Astrocyte of the cerebellum (primary cell): ENCODE measurements around the gene AP1S3.
A peak's percentile ranks its signal among the peaks of the same experiment; 100 is the strongest.

Source experiments
- DNase-seq: peaks from one replicate; pipeline ENCODE4 v3.0.0-alpha.2; 2011; ENCODE audit warnings: low read depth
- H3K4me3 ChIP-seq: 2 replicates; pipeline ENCODE4 v1.5.1; 2011; ENCODE audit warnings: mild to moderate bottlenecking, low read depth, low read length, moderate library complexity
- CTCF ChIP-seq: IDR thresholded peaks from 2 replicates; pipeline ENCODE4 v1.5.1; 2012; ENCODE audit warnings: low read length, low read depth, moderate library complexity, mild to moderate bottlenecking; ENCODE audit errors: missing control alignments
- in situ Hi-C: cut with HindIII; loops from 2 replicates; pipeline ENCODE4 v1.10.0; 2017; ENCODE audit warnings: low sequenced_read_pairs

AP1S3 gene

GRCh38 chr2:223760838-223761502 lies 76.4 kb downstream of the AP1S3 start:
- peak; percentile 47 for DNase-seq
- TF ChIP-seq CTCF = peak; percentile 34
- H3K4me3 ChIP-seq = no peak overlapping the region
- in situ Hi-C loops = loop anchor here (5.0 kb wide), 1 partner anchor 51 kb away; no protein-coding TSS in a partner anchor

- no peak for DNase-seq
- TF ChIP-seq CTCF = no peak
- in situ Hi-C loops = loop anchor here (5.0 kb wide), 1 partner anchor 53 kb away; no protein-coding TSS in a partner anchor
- H3K4me3 ChIP-seq = no peak overlapping the region
Measured at GRCh38 chr2:223759569-223760430, 77.6 kb downstream of the AP1S3 start.

GRCh38 chr2:223758131-223758840 lies 79.1 kb downstream of the AP1S3 start:
- no peak for DNase-seq
- H3K4me3 ChIP-seq = no peak overlapping the region
- in situ Hi-C loops = no loop called here
- no peak for TF ChIP-seq CTCF

GRCh38 chr2:223753940-223754339 lies 83.4 kb downstream of the AP1S3 start:
- no peak for DNase-seq
- H3K4me3 ChIP-seq = no peak overlapping the region
- in situ Hi-C loops = no loop called here
- TF ChIP-seq CTCF = no peak

GRCh38 chr2:223751012-223751411 lies 86.4 kb downstream of the AP1S3 start:
- H3K4me3 ChIP-seq = no peak overlapping the region
- in situ Hi-C loops = no loop called here
- TF ChIP-seq CTCF = no peak
- no peak for DNase-seq

- no peak for DNase-seq
- H3K4me3 ChIP-seq = no peak overlapping the region
- TF ChIP-seq CTCF = no peak
- in situ Hi-C loops = no loop called here
Measured at GRCh38 chr2:223747392-223748042, 89.9 kb downstream of the AP1S3 start.
